K562 (cell line): ENCODE measurements around the gene HLA-DOA. TPM values are rescaled to one million over a fixed set of nuclear protein-coding genes. Genes with fewer than 3 reads are reported as not detected.
A peak's percentile ranks its signal among the peaks of the same experiment; 100 is the strongest.

ENCODE experiments used
- ADNP ChIP-seq: fragments of 200-800 bp; sonication (Bioruptor generic); IDR thresholded peaks from 2 replicates; pipeline ENCODE4 v1.6.1; 2016; ENCODE audit warnings: missing genetic modification characterization, missing compliant biosample characterization
- ATF3 ChIP-seq, 2 experiments: fragments of 450-650 bp in 1 of 2; sonication (generic) in 1 of 2; formaldehyde crosslinking in 1 of 2; IDR thresholded peaks in 1 of 2; conservative IDR thresholded peaks in 1 of 2; 2 replicates each; pipeline versions ENCODE4 v1.6.1 to v1.8.1; 2016 to 2023; ENCODE audit warnings: mild to moderate bottlenecking in 2 of 2, moderate library complexity in 2 of 2, inconsistent platforms in 1 of 2, missing genetic modification reagents in 1 of 2
- BHLHE40 ChIP-seq: IDR thresholded peaks from 2 replicates; pipeline ENCODE4 v1.6.1; 2011; ENCODE audit warnings: low read length, improper control_type of control experiment
- CEBPG ChIP-seq, 3 experiments: fragments of 200-800 bp in 1 of 3; sonication (Bioruptor generic) in 1 of 3; sonication (generic) in 1 of 3; formaldehyde crosslinking in 1 of 3; IDR thresholded peaks in 2 of 3; conservative IDR thresholded peaks in 1 of 3; 2 replicates each; pipeline versions ENCODE4 v1.6.1 to v1.8.0; 2016 to 2022; ENCODE audit warnings: missing compliant biosample characterization in 2 of 3, missing genetic modification characterization in 2 of 3, mild to moderate bottlenecking in 1 of 3, missing genetic modification reagents in 1 of 3
- ETV6 ChIP-seq, 3 experiments: fragments of 150-350 bp in 1 of 3; sonication (generic) in 1 of 3; formaldehyde crosslinking in 1 of 3; IDR thresholded peaks; 2 replicates each; pipeline versions ENCODE4 v1.6.1 to v1.8.0; 2014 to 2022; ENCODE audit warnings: borderline replicate concordance in 2 of 3, low read depth in 2 of 3, antibody characterized with exemption in 1 of 3, low read length in 1 of 3, mild to moderate bottlenecking in 1 of 3, missing genetic modification reagents in 1 of 3
- NEUROD1 ChIP-seq: fragments of 150-350 bp; IDR thresholded peaks from 2 replicates; pipeline ENCODE4 v1.6.1; 2014; ENCODE audit warnings: borderline replicate concordance, low read length, low read depth; ENCODE audit not compliant: partially characterized antibody
- PTTG1 ChIP-seq: fragments of 450-650 bp; IDR thresholded peaks from 2 replicates; pipeline ENCODE4 v1.6.1; 2016; ENCODE audit warnings: low read depth, mild to moderate bottlenecking, missing genetic modification characterization, missing compliant biosample characterization
- RBM39 ChIP-seq: fragments of 200-400 bp; formaldehyde crosslinking; optimal IDR thresholded peaks from 2 replicates; pipeline ENCODE3; 2018; ENCODE audit warnings: low read depth, low read length
- RNF2 ChIP-seq: sonication (generic); IDR thresholded peaks from 2 replicates; pipeline ENCODE4 v1.6.1; 2016
- SNIP1 ChIP-seq: fragments of 450-650 bp; IDR thresholded peaks from 2 replicates; pipeline ENCODE4 v1.7.1; 2017; ENCODE audit warnings: low read depth, mild to moderate bottlenecking
- TBP ChIP-seq: optimal IDR thresholded peaks from 2 replicates; pipeline ENCODE3; 2011; ENCODE audit warnings: low read depth, low read length, improper control_type of control experiment
- TCF7L2 ChIP-seq: fragments of 150-350 bp; IDR thresholded peaks from 2 replicates; pipeline ENCODE4 v1.6.1; 2016; ENCODE audit warnings: low read depth, mild to moderate bottlenecking, low read length, moderate library complexity
- TFAP4 ChIP-seq: sonication (generic); formaldehyde crosslinking; IDR thresholded peaks from 2 replicates; pipeline ENCODE4 v1.8.0; 2022; ENCODE audit warnings: missing genetic modification reagents, mild to moderate bottlenecking, moderate library complexity, borderline replicate concordance
- TFE3 ChIP-seq: fragments of 450-650 bp; formaldehyde crosslinking; IDR thresholded peaks from 2 replicates; pipeline ENCODE4 v1.4.0; 2020; ENCODE audit warnings: mild to moderate bottlenecking, mixed read lengths
- THAP12 ChIP-seq: fragments of 250-450 bp; sonication (Bioruptor Pico); IDR thresholded peaks from 2 replicates; pipeline ENCODE4 v1.9.0; 2021; ENCODE audit warnings: mild to moderate bottlenecking, inconsistent platforms
- ZBTB34 ChIP-seq: fragments of 250-450 bp; sonication (Bioruptor Pico); IDR thresholded peaks from 2 replicates; pipeline ENCODE4 v1.8.0; 2021; ENCODE audit warnings: mild to moderate bottlenecking, moderate library complexity
- ZFP30 ChIP-seq: fragments of 250-450 bp; sonication (Bioruptor Pico); IDR thresholded peaks from 2 replicates; pipeline ENCODE4 v1.8.0; 2022; ENCODE audit warnings: moderate library complexity, mild to moderate bottlenecking, inconsistent platforms, borderline replicate concordance
- ZNF184 ChIP-seq: sonication (generic); formaldehyde crosslinking; IDR thresholded peaks from 2 replicates; pipeline ENCODE4 v1.5.0; 2020; ENCODE audit warnings: missing genetic modification reagents
- polyA plus RNA-seq, 8 experiments: library from polyadenylated mRNA; depleted of rRNA in 4 of 8; stranded (reverse) in 5 of 8; unstranded in 3 of 8; fragments of >200 nt; fragmentation: Nextera tagmentation in 2 of 8; fragmentation: Illumina TruSeq in 1 of 8; extraction: Ambion mirVana in 2 of 8; extraction: Trizol in 1 of 8; gene quantifications; 2 replicates each; pipeline versions ENCODE4 v1.2.1 to v1.2.3, GENCODE V29; 2011 to 2014; ENCODE audit warnings: inconsistent platforms in 1 of 8, missing spikeins in 1 of 8
- total RNA-seq, 7 experiments: library from RNA; depleted of rRNA in 6 of 7; stranded (reverse); fragments of >200 nt in 6 of 7; fragmentation: Illumina TruSeq in 2 of 7; extraction: Trizol in 2 of 7; gene quantifications; 2 replicates each; pipeline versions ENCODE4 v1.2.1 to v1.2.3, GENCODE V29; 2011 to 2021; ENCODE audit warnings: low replicate concordance in 1 of 7

The HLA-DOA gene
- total and polyA plus RNA-seq, 9 of the 15 experiments (the other 6 are each of a cell fraction or from before 2014, with no cell fraction given) = 0.07 TPM; not detected in 8

- no peak for TF ChIP-seq ETV6 (IDR thresholded peaks at IDR 0.05; ENCODE audit: borderline replicate concordance in 1 of 2, low read depth in 2 of 2, low read length in 1 of 2)
- no peak for TF ChIP-seq ETV6 (CRISPR knock-in tag; IDR thresholded peaks at IDR 0.05; ENCODE audit: borderline replicate concordance)
- no peak for TF ChIP-seq TCF7L2
- no peak for TF ChIP-seq RNF2
- TF ChIP-seq ZNF184 (CRISPR knock-in tag) = no peak
- TF ChIP-seq TFAP4 (CRISPR knock-in tag) = peak; percentile 67
- no peak for TF ChIP-seq ATF3 (IDR thresholded peaks at IDR 0.05)
- TF ChIP-seq ATF3 (CRISPR knock-in tag; conservative IDR thresholded peaks at IDR 0.05) = peak; percentile 75; the same call in 1 of the 2 replicates
- peak; percentile 55; the same call in 1 of the 2 replicates for TF ChIP-seq CEBPG (CRISPR knock-in tag; IDR thresholded peaks at IDR 0.05)
- TF ChIP-seq CEBPG (tag; conservative IDR thresholded peaks at IDR 0.05 in 1 of 2, IDR thresholded peaks at IDR 0.05 in 1 of 2) = no peak
- TF ChIP-seq THAP12 (CRISPR knock-in tag) = no peak; the same call in 1 of the 2 replicates
- peak; percentile 69 for TF ChIP-seq RBM39
- no peak for TF ChIP-seq SNIP1
- no peak for TF ChIP-seq PTTG1 (tag)
- no peak for TF ChIP-seq ZBTB34 (CRISPR knock-in tag)
- no peak; the same call in 1 of the 2 replicates for TF ChIP-seq TFE3 (CRISPR knock-in tag)
- TF ChIP-seq BHLHE40 = peak; percentile 31; the same call in 1 of the 2 replicates
- TF ChIP-seq ZFP30 (CRISPR knock-in tag) = 0 out of 2 replicates have a peak, but pooled peaks have one; percentile 1
- TF ChIP-seq NEUROD1 = no peak
- TF ChIP-seq ADNP (tag) = no peak
- no peak for TF ChIP-seq TBP
Measured at GRCh38 chr6:32972353-32973143, 36.8 kb downstream of the HLA-DOA start (continued).
